IMR-90 (cell line): ENCODE measurements around the gene KLHDC9. TPM values are rescaled to one million over a fixed set of nuclear protein-coding genes. Genes with fewer than 3 reads are reported as not detected.

Source experiments
- ATAC-seq: fragments of 200-7000 bp; cut with Tn5 transposase; 2 replicates; pipeline ENCODE4 v1.9.1; 2020; ENCODE audit warnings: low read depth, mild to moderate bottlenecking, moderate library complexity
- BruUV-seq: library from RNA; stranded (reverse); fragments of 400-500 nt; replicated peaks from 2 replicates; lab custom pipeline; 2021; lab: Mats Ljungman, UMichigan
- CTCF ChIA-PET: fragments of 300-600 bp; formaldehyde crosslinking; extraction: SDS; loops from one replicate; lab custom pipeline; 2021; ENCODE audit warnings: antibody characterized with exemption; lab: Yijun Ruan, JAX
- POLR2A ChIA-PET: fragments of 300-600 bp; sonication (Branson Sonifier 250); formaldehyde crosslinking; loops from one replicate; lab custom pipeline; 2022; ENCODE audit warnings: antibody characterized with exemption; ENCODE audit not compliant: unreplicated experiment; lab: Charles Lee
- DNase-seq: peaks from one replicate; pipeline ENCODE4 v3.0.0; 2013
- H2AFZ ChIP-seq: replicated peaks from 2 replicates; pipeline ENCODE3; 2013; ENCODE audit warnings: low read length, mild to moderate bottlenecking; ENCODE audit not compliant: poor library complexity
- H2AK5ac ChIP-seq: 2 replicates; pipeline ENCODE4 v1.6.1; 2013; ENCODE audit warnings: low read depth, low read length, inconsistent platforms
- H2AK9ac ChIP-seq: replicated peaks from 2 replicates; pipeline ENCODE3; 2013; ENCODE audit warnings: mild to moderate bottlenecking, low read depth, low read length, moderate library complexity; ENCODE audit not compliant: poor library complexity
- H2BK120ac ChIP-seq: 2 replicates; pipeline ENCODE4 v1.6.1; 2013; ENCODE audit warnings: low read depth, low read length, inconsistent platforms
- H2BK15ac ChIP-seq: 3 replicates; pipeline ENCODE4 v1.6.1; 2013; ENCODE audit warnings: low read depth, low read length, inconsistent platforms
- H2BK20ac ChIP-seq: 2 replicates; pipeline ENCODE4 v1.6.1; 2013; ENCODE audit warnings: low read depth, mild to moderate bottlenecking, inconsistent platforms, low read length, moderate library complexity
- H2BK5ac ChIP-seq: 2 replicates; pipeline ENCODE4 v1.6.1; 2013; ENCODE audit warnings: mild to moderate bottlenecking, low read depth, low read length, inconsistent platforms; ENCODE audit not compliant: poor library complexity, severe bottlenecking
- H3K14ac ChIP-seq: replicated peaks from 2 replicates; pipeline ENCODE4 v1.6.1; 2013; ENCODE audit warnings: low read depth, low read length, inconsistent platforms
- H3K18ac ChIP-seq: 2 replicates; pipeline ENCODE4 v1.6.1; 2013; ENCODE audit warnings: low read depth, low read length, control low read depth
- H3K23ac ChIP-seq: 2 replicates; pipeline ENCODE4 v1.6.1; 2013; ENCODE audit warnings: low read depth, low read length, inconsistent platforms
- H3K27ac ChIP-seq: 2 replicates; pipeline ENCODE4 v1.5.1; 2013; ENCODE audit warnings: mild to moderate bottlenecking, control low read depth, low read length; ENCODE audit not compliant: insufficient read depth
- H3K27me3 ChIP-seq: 2 replicates; pipeline ENCODE4 v1.6.1; 2013; ENCODE audit warnings: low read length; ENCODE audit not compliant: control insufficient read depth, insufficient read depth
- H3K36me3 ChIP-seq: 2 replicates; pipeline ENCODE4 v1.6.1; 2013; ENCODE audit warnings: low read length, mixed read lengths; ENCODE audit not compliant: control insufficient read depth, insufficient read depth
- H3K4ac ChIP-seq: 2 replicates; pipeline ENCODE4 v1.6.1; 2013; ENCODE audit warnings: low read depth, low read length, inconsistent platforms
- H3K4me1 ChIP-seq: 2 replicates; pipeline ENCODE4 v1.6.1; 2013; ENCODE audit warnings: low read length, mixed read lengths; ENCODE audit not compliant: control insufficient read depth, insufficient read depth
- H3K4me2 ChIP-seq: 2 replicates; pipeline ENCODE4 v1.6.1; 2013; ENCODE audit warnings: low read depth, mild to moderate bottlenecking, control low read depth, low read length, moderate library complexity
- H3K4me3 ChIP-seq: 2 replicates; pipeline ENCODE4 v1.5.1; 2013; ENCODE audit warnings: low read depth, mild to moderate bottlenecking, control low read depth, low read length, moderate library complexity; ENCODE audit not compliant: insufficient read depth
- H3K56ac ChIP-seq: 2 replicates; pipeline ENCODE4 v1.6.1; 2013; ENCODE audit warnings: low read length, inconsistent platforms; ENCODE audit not compliant: insufficient read depth; ENCODE audit errors: extremely low read depth
- H3K79me1 ChIP-seq, 2 experiments: 2 replicates each; pipeline ENCODE4 v1.6.1; 2013; ENCODE audit warnings: low read length in 2 of 2, inconsistent platforms in 1 of 2, low read depth in 1 of 2
- H3K9ac ChIP-seq: 2 replicates; pipeline ENCODE4 v1.6.1; 2013; ENCODE audit warnings: low read depth, low read length, control low read depth
- H3K9me1 ChIP-seq: 2 replicates; pipeline ENCODE4 v1.6.1; 2013; ENCODE audit warnings: low read length, inconsistent platforms; ENCODE audit not compliant: insufficient read depth
- H3K9me3 ChIP-seq: 2 replicates; pipeline ENCODE4 v1.6.1; 2013; ENCODE audit warnings: low read length; ENCODE audit not compliant: control insufficient read depth, insufficient read depth
- H4K20me1 ChIP-seq: 2 replicates; pipeline ENCODE4 v1.6.1; 2013; ENCODE audit warnings: low read length, inconsistent platforms; ENCODE audit not compliant: insufficient read depth
- H4K5ac ChIP-seq: 2 replicates; pipeline ENCODE4 v1.6.1; 2013; ENCODE audit warnings: mild to moderate bottlenecking, low read depth, low read length, control low read depth
- H4K8ac ChIP-seq, 2 experiments: 2 replicates each; pipeline ENCODE4 v1.6.1; 2013; ENCODE audit warnings: low read depth in 2 of 2, low read length in 2 of 2, control low read depth in 1 of 2, inconsistent platforms in 1 of 2
- H4K91ac ChIP-seq: 2 replicates; pipeline ENCODE4 v1.6.1; 2013; ENCODE audit warnings: low read depth, low read length, inconsistent platforms; ENCODE audit not compliant: insufficient read depth
- FOS ChIP-seq: fragments of 150-350 bp; IDR thresholded peaks from 2 replicates; pipeline ENCODE4 v1.6.1; 2016; ENCODE audit warnings: low read depth, low read length
- SMC3 ChIP-seq: fragments of 150-350 bp; IDR thresholded peaks from 2 replicates; pipeline ENCODE4 v1.6.1; 2016; ENCODE audit warnings: low read depth, mild to moderate bottlenecking, antibody characterized with exemption, low read length, moderate library complexity
- WGBS, 2 experiments: methylation state at CpG; one replicate each; pipeline versions ENCODE4 v1.1.5 to v1.1.7; 2013; ENCODE audit warnings: missing lambda C conversion rate in 2 of 2; ENCODE audit not compliant: insufficient read length in 1 of 2; ENCODE audit errors: extremely low coverage in 2 of 2; 5-methylcytosine and 5-hydroxymethylcytosine counted together
- dilution Hi-C: fragments of 300-500 bp; cut with HindIII; formaldehyde crosslinking; loops from one replicate; pipeline ENCODE4 v1.14.3; 2018; ENCODE audit warnings: low sequenced_read_pairs; ENCODE audit not compliant: unreplicated experiment
- in situ Hi-C: fragments of 300-500 bp; cut with MboI; formaldehyde crosslinking; loops from 3 replicates; pipeline ENCODE4 v1.14.3; 2019; ENCODE audit warnings: low sequenced_read_pairs, inconsistent platforms, mixed read lengths
- intact Hi-C: fragments of 100-400 bp; cut with micrococcal nuclease; formaldehyde crosslinking; loops from 2 replicates; pipeline ENCODE4 v1.10.0; 2022
- polyA plus RNA-seq, 3 experiments: library from polyadenylated mRNA; depleted of rRNA; stranded (reverse); fragments of >200 nt; gene quantifications; 2 replicates each; pipeline ENCODE4 v1.2.3, GENCODE V29; 2012; ENCODE audit warnings: low replicate concordance in 1 of 3
- total RNA-seq: library from RNA; depleted of rRNA; stranded (reverse); fragments of >200 nt; gene quantifications from 2 replicates; pipeline ENCODE4 v1.2.3, GENCODE V29; 2012

The KLHDC9 gene
- total and polyA plus RNA-seq, 2 of the 4 experiments (the other 2 are of a cell fraction) = 0.18 to 0.70 TPM

GRCh38 chr1:161069731-161070270, 28.4 kb upstream of the KLHDC9 start, which contains the start of gene ARHGAP30:
ARHGAP30 (minus strand) TSS chr1:161069891; CDS start chr1:161069624, 267 bp downstream.
- Histone ChIP-seq H3K79me1 (no peaks in the 10 kb centered on the region), H4K20me1 (no peaks in the 10 kb centered on the region; the same call in none of the 2 replicates), H3K4ac (no peak within 1 kb of the TSS), H3K14ac (no peak within 1 kb of the TSS), H3K9ac (no peak within 1 kb of the TSS), H3K9me1 (no peaks in the 10 kb centered on the region), H2AFZ (peak within 1 kb of the TSS; percentile 63), H4K5ac (no peak within 1 kb of the TSS), H3K27me3 (no peaks in the 10 kb centered on the region; the same call in 1 of the 2 replicates), H3K4me3 (no peak within 1 kb of the TSS), H2AK5ac (no peak within 1 kb of the TSS; the same call in 1 of the 2 replicates), H2BK120ac (no peak within 1 kb of the TSS), H4K91ac (no peak within 1 kb of the TSS), H3K23ac (no peak within 1 kb of the TSS), H2BK15ac (no peak within 1 kb of the TSS), H2BK5ac (no peak within 1 kb of the TSS), H2BK20ac (no peak within 1 kb of the TSS), H3K4me2 (no peak within 1 kb of the TSS), H3K9me3 (no peaks in the 10 kb centered on the region), H3K18ac (no peak within 1 kb of the TSS), H3K4me1 (no peaks in the 10 kb centered on the region), H3K36me3 (no peaks in the 10 kb centered on the region), H4K8ac (no peak within 1 kb of the TSS), H3K56ac (no peak within 1 kb of the TSS), H2AK9ac (peak within 1 kb of the TSS; percentile 28), H3K27ac (no peak within 1 kb of the TSS)
- CTCF ChIA-PET = no interaction called here
- in situ Hi-C loops (no loop called here), intact Hi-C loops (no loop called here), dilution Hi-C loops (no loop called here)
- WGBS, 2 experiments = 60% methylated on average over 1 of the region's 9 CpGs; no CpG with 5 or more reads in 1 of the 2 experiments
- no TSS peak for BruUV-seq
- POLR2A ChIA-PET = no interaction called here
- no peak for DNase-seq
- no peak for ATAC-seq
- TF ChIP-seq FOS (no peak), SMC3 (no peak)
